ENCODE results near the gene UPP1.

Gene UPP1

GRCh38 chr7:48049850-48050249, 39.2 kb upstream of the UPP1 start:
- TF ChIP-seq REST (IDR thresholded peaks at IDR 0.05; ENCODE audit: insufficient read depth in 1 of 2, low read depth in 2 of 2, low read length in 2 of 2) (no peak), SIN3A (IDR thresholded peaks at IDR 0.05; ENCODE audit: borderline replicate concordance, insufficient read depth, low read length) (no peak), FOXP2 (optimal IDR thresholded peaks at IDR 0.05; ENCODE audit: borderline replicate concordance, extremely low read depth, extremely low read length, insufficient read depth) (no peak), TAF1 (IDR thresholded peaks at IDR 0.05; ENCODE audit: borderline replicate concordance, insufficient read depth, low read length) (no peak), POLR2AphosphoS5 (IDR thresholded peaks at IDR 0.05; ENCODE audit: low read depth, low read length) (no peak)

- no peak for TF ChIP-seq POLR2AphosphoS5 (IDR thresholded peaks at IDR 0.05; ENCODE audit: low read depth, low read length)
- no peak for TF ChIP-seq REST (IDR thresholded peaks at IDR 0.05; ENCODE audit: insufficient read depth in 1 of 2, low read depth in 2 of 2, low read length in 2 of 2)
- no peak for TF ChIP-seq TAF1 (IDR thresholded peaks at IDR 0.05; ENCODE audit: borderline replicate concordance, insufficient read depth, low read length)
- no peak for TF ChIP-seq FOXP2 (optimal IDR thresholded peaks at IDR 0.05; ENCODE audit: borderline replicate concordance, extremely low read depth, extremely low read length, insufficient read depth)
- no peak for TF ChIP-seq SIN3A (IDR thresholded peaks at IDR 0.05; ENCODE audit: borderline replicate concordance, insufficient read depth, low read length)
Measured at GRCh38 chr7:48052748-48053147, 36.3 kb upstream of the UPP1 start.

GRCh38 chr7:48053736-48054135, 35.3 kb upstream of the UPP1 start:
- TF ChIP-seq POLR2AphosphoS5 (IDR thresholded peaks at IDR 0.05; ENCODE audit: low read depth, low read length): no peak
- TF ChIP-seq SIN3A (IDR thresholded peaks at IDR 0.05; ENCODE audit: borderline replicate concordance, insufficient read depth, low read length): no peak
- TF ChIP-seq TAF1 (IDR thresholded peaks at IDR 0.05; ENCODE audit: borderline replicate concordance, insufficient read depth, low read length): no peak
- no peak for TF ChIP-seq FOXP2 (optimal IDR thresholded peaks at IDR 0.05; ENCODE audit: borderline replicate concordance, extremely low read depth, extremely low read length, insufficient read depth)
- no peak for TF ChIP-seq REST (IDR thresholded peaks at IDR 0.05; ENCODE audit: insufficient read depth in 1 of 2, low read depth in 2 of 2, low read length in 2 of 2)

- TF ChIP-seq POLR2AphosphoS5 (IDR thresholded peaks at IDR 0.05; ENCODE audit: low read depth, low read length) (no peak), REST (IDR thresholded peaks at IDR 0.05; ENCODE audit: insufficient read depth in 1 of 2, low read depth in 2 of 2, low read length in 2 of 2) (no peak), FOXP2 (optimal IDR thresholded peaks at IDR 0.05; ENCODE audit: borderline replicate concordance, extremely low read depth, extremely low read length, insufficient read depth) (no peak), TAF1 (IDR thresholded peaks at IDR 0.05; ENCODE audit: borderline replicate concordance, insufficient read depth, low read length) (no peak), SIN3A (IDR thresholded peaks at IDR 0.05; ENCODE audit: borderline replicate concordance, insufficient read depth, low read length) (no peak)
Measured at GRCh38 chr7:48058990-48059389, 30.1 kb upstream of the UPP1 start.

GRCh38 chr7:48059706-48060105, 29.4 kb upstream of the UPP1 start:
- TF ChIP-seq POLR2AphosphoS5 (IDR thresholded peaks at IDR 0.05; ENCODE audit: low read depth, low read length) (no peak), SIN3A (IDR thresholded peaks at IDR 0.05; ENCODE audit: borderline replicate concordance, insufficient read depth, low read length) (no peak), FOXP2 (optimal IDR thresholded peaks at IDR 0.05; ENCODE audit: borderline replicate concordance, extremely low read depth, extremely low read length, insufficient read depth) (no peak), TAF1 (IDR thresholded peaks at IDR 0.05; ENCODE audit: borderline replicate concordance, insufficient read depth, low read length) (no peak), REST (IDR thresholded peaks at IDR 0.05; ENCODE audit: insufficient read depth in 1 of 2, low read depth in 2 of 2, low read length in 2 of 2) (no peak)
